ENCODE results near the gene MTHFD1. TPM values are rescaled to one million over a fixed set of nuclear protein-coding genes. Genes with fewer than 3 reads are reported as not detected.

Gene MTHFD1
- total RNA-seq, 1 experiment from 2014 or later = 72.7 TPM

DNA sequence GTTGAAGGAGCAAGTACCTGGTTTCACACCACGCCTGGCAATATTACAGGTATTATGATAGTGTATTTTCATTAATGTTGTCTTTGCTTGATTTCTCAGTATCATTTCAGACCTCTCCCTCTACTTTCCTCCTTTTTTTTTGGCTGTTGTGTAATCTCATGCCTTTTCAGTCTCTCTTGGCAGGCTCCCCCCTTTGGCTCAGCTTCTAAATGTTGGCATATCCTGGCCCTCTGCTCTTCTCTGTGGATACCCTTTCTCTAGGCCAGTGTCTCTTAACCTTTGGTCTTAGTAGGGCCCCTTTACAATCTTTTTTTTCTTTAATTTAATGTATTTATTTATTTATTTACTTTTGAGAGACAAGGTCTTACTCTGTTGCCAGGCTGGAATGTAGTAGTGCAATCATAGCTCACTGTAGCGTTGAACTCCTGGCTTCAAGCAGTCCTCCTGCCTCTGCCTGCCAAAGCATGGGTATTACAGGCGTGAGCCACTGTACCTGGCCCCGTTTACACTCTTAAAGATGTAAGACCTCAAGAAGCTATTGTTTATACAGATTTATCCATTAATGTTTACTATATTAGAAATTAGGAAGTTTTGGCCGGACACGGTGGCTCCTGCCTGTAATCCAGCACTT, 12.8 kb downstream of the MTHFD1 start:
- peaks cover 45% of the 10 kb centered on the region for H3K36me3 Mint-ChIP-seq (ENCODE audit: insufficient read depth, unreplicated experiment)
- CTCF ChIA-PET = interaction anchor here (1.3 kb wide), 1 partner anchor 9 kb away, joined by 4 read pairs; no protein-coding TSS in a partner anchor

DNA sequence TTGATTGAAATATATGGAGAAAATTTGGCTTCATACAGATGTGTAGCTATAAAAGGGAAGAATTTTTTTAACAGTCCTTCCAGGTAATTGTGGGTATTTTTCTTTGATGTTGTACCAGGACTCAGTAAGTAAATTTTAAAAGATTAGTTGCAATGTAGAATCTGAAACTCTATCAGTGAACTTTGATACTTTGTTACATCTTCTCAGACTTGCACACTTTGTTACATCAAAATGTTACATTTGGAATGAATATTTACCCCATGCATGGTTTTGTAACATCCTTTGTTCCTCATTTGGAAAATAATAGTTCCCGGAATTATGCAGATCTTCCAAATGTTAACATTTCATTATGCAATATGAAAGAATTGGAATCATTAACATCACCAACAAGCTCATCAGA, 13.8 kb downstream of the MTHFD1 start:
- intact Hi-C loops (cut with micrococcal nuclease) = no loop called here
- DNase-seq (ENCODE audit: unreplicated experiment) = no peak
- TF ChIP-seq, protein P1, sequence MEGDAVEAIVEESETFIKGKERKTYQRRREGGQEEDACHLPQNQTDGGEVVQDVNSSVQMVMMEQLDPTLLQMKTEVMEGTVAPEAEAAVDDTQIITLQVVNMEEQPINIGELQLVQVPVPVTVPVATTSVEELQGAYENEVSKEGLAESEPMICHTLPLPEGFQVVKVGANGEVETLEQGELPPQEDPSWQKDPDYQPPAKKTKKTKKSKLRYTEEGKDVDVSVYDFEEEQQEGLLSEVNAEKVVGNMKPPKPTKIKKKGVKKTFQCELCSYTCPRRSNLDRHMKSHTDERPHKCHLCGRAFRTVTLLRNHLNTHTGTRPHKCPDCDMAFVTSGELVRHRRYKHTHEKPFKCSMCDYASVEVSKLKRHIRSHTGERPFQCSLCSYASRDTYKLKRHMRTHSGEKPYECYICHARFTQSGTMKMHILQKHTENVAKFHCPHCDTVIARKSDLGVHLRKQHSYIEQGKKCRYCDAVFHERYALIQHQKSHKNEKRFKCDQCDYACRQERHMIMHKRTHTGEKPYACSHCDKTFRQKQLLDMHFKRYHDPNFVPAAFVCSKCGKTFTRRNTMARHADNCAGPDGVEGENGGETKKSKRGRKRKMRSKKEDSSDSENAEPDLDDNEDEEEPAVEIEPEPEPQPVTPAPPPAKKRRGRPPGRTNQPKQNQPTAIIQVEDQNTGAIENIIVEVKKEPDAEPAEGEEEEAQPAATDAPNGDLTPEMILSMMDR (IDR thresholded peaks at IDR 0.05; ENCODE audit: unreplicated experiment) = no peak
- BruUV-seq (replicated peaks) = no TSS peak
- H3K4me1 Mint-ChIP-seq (ENCODE audit: insufficient read depth, unreplicated experiment) = no peaks in the 10 kb centered on the region
- ChIA-PET CTCF (interaction anchor here (0.6 kb wide), 1 partner anchor 315 kb away, joined by 3 read pairs; no protein-coding TSS in a partner anchor), POLR2A (interaction anchor here (0.7 to 5.1 kb wide), 3 partner anchors 14 to 512 kb away, joined by 3 to 24 read pairs (median 3); partner anchors contain the start of gene MTHFD1)
- no peak overlapping the region for H3K4me3 Mint-ChIP-seq (ENCODE audit: unreplicated experiment)
- H3K27me3 Mint-ChIP-seq (ENCODE audit: insufficient read depth, unreplicated experiment) = no peaks in the 10 kb centered on the region
- H3K36me3 Mint-ChIP-seq (ENCODE audit: insufficient read depth, unreplicated experiment) = peaks cover 54% of the 10 kb centered on the region
- no peak overlapping the region for H3K27ac Mint-ChIP-seq (ENCODE audit: low read depth, unreplicated experiment)
- no peaks in the 10 kb centered on the region for H3K9me3 Mint-ChIP-seq (ENCODE audit: unreplicated experiment)

More for the DNA sequence above, 12.8 kb downstream of the MTHFD1 start:
- no peak for DNase-seq (ENCODE audit: unreplicated experiment)
- intact Hi-C loops (cut with micrococcal nuclease) = no loop called here
- no peak overlapping the region for H3K27ac Mint-ChIP-seq (ENCODE audit: low read depth, unreplicated experiment)
- TF ChIP-seq, protein P1 (IDR thresholded peaks at IDR 0.05; ENCODE audit: unreplicated experiment) = no peak
- POLR2A ChIA-PET = interaction anchor here (0.7 to 5.1 kb wide), 2 partner anchors 13 to 64 kb away, joined by 3 to 24 read pairs; partner anchors contain the start of gene MTHFD1
- no peak overlapping the region for H3K4me3 Mint-ChIP-seq (ENCODE audit: unreplicated experiment)
- no peaks in the 10 kb centered on the region for H3K27me3 Mint-ChIP-seq (ENCODE audit: insufficient read depth, unreplicated experiment)
- H3K4me1 Mint-ChIP-seq (ENCODE audit: insufficient read depth, unreplicated experiment) = no peaks in the 10 kb centered on the region
- no TSS peak for BruUV-seq (replicated peaks)
- no peaks in the 10 kb centered on the region for H3K9me3 Mint-ChIP-seq (ENCODE audit: unreplicated experiment)

DNA sequence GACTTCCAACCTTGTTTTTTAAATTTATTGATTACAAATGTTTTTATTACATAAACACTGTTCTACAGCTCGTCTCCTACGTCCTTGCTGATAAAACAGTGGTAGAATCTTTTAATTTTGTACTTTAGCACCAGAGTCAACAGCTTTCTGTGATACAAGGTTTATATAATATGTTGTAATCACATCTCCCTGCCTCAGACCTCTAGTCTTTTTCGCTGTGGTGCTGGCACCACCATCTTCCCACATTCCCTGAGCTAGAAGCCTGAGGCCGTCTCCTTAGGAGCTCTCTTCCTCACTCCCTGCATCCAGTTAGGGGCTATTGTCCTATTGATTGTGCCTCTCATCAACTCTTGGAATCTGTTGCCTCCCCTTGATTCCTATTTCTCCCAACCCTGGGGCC, 17.1 kb downstream of the MTHFD1 start:
- no peak for DNase-seq (ENCODE audit: unreplicated experiment)
- Mint-ChIP-seq H3K27me3 (ENCODE audit: insufficient read depth, unreplicated experiment) (no peaks in the 10 kb centered on the region), H3K4me1 (ENCODE audit: insufficient read depth, unreplicated experiment) (peaks cover 4% of the 10 kb centered on the region), H3K9me3 (ENCODE audit: unreplicated experiment) (no peaks in the 10 kb centered on the region), H3K27ac (ENCODE audit: low read depth, unreplicated experiment) (no peak overlapping the region), H3K36me3 (ENCODE audit: insufficient read depth, unreplicated experiment) (peaks cover 60% of the 10 kb centered on the region), H3K4me3 (ENCODE audit: unreplicated experiment) (no peak overlapping the region)
- TF ChIP-seq, protein P1 (IDR thresholded peaks at IDR 0.05; ENCODE audit: unreplicated experiment) = no peak
- intact Hi-C loops (cut with micrococcal nuclease) = no loop called here
- BruUV-seq (replicated peaks) = no TSS peak
- POLR2A ChIA-PET = no interaction called here
- CTCF ChIA-PET = interaction anchor here (0.7 kb wide), 1 partner anchor 11 kb away, joined by 5 read pairs; no protein-coding TSS in a partner anchor

DNA sequence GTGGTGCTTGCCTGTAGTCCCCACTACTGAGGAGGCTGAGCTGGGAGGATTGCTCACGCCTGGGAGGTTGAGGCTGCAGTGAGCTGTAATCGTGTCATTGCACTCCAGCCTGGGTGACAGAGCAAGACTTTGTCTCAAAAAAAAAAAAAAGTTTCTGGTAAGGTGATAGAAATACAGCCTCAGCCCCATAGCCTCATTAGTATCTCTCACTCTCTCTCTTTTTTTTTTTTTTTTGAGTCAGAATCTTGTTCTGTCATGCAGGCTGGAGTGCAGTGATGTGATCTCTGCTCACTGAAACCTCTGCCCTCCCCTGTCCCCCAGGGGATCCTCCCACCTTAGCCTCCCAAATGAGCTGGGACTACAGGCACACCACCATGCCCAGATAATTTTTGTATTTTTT, 19.2 kb downstream of the MTHFD1 start:
- Mint-ChIP-seq H3K27me3 (ENCODE audit: insufficient read depth, unreplicated experiment) (no peaks in the 10 kb centered on the region), H3K4me3 (ENCODE audit: unreplicated experiment) (no peak overlapping the region), H3K4me1 (ENCODE audit: insufficient read depth, unreplicated experiment) (peaks cover 4% of the 10 kb centered on the region), H3K9me3 (ENCODE audit: unreplicated experiment) (no peaks in the 10 kb centered on the region), H3K36me3 (ENCODE audit: insufficient read depth, unreplicated experiment) (peaks cover 68% of the 10 kb centered on the region), H3K27ac (ENCODE audit: low read depth, unreplicated experiment) (no peak overlapping the region)
- no peak for DNase-seq (ENCODE audit: unreplicated experiment)
- intact Hi-C loops (cut with micrococcal nuclease) = no loop called here
- BruUV-seq (replicated peaks) = no TSS peak
- ChIA-PET CTCF (no interaction called here), POLR2A (interaction anchor here (0.6 to 1.0 kb wide), 2 partner anchors 19 to 55 kb away, joined by 3 read pairs; no protein-coding TSS in a partner anchor)
- TF ChIP-seq, protein P1 (IDR thresholded peaks at IDR 0.05; ENCODE audit: unreplicated experiment) = no peak

Data from MCF 10A (cell line).